PC-9 (cell line): ENCODE results near the gene DPYD.

ENCODE experiments used
- EZH2 ChIP-seq: fragments of 200-600 bp; sonication (generic); IDR thresholded peaks from 2 replicates; pipeline ENCODE4 v1.8.0; 2017; ENCODE audit warnings: antibody characterized with exemption, low read depth
- TF ChIP-seq, protein P1 (sequence below): fragments of 200-600 bp; sonication (generic); conservative IDR thresholded peaks from 2 replicates; pipeline ENCODE4 v1.6.1; 2017; ENCODE audit warnings: mixed run types, antibody characterized with exemption, mild to moderate bottlenecking, moderate library complexity

DNA sequence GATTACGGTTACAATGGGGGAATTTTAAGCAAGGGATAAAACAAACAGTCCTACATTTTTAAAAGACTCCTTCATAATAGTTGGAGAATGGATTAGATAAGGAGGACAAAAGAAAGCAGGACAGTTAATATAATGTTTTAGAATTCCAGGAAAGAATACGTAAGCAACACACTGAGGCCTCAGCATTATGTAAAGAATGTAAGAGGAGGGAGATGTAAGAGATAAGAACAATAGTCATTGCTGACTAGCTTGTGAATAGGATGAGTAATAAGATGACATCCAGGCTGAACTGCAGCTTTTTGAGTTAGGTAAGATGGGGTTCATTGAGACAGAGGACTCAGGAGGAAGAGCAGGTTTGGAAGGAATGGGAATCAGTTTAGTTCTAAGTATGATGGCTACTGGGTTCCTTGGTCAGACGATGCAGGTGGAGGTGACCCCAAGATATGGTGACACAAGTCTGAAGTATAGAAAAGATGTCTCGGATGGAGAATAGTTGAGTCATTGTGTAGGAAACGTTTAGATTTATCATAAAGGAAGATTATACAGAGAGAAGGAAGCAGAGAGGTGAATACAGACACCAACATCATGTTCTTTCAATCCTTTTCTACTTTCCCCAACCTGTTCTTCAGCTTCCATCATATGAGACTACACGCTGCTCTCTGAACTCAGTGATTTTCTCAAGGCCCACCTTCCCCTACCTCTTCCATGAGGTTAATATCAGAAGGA is 826.4 kb downstream of the DPYD start:
- TF ChIP-seq, protein P1, sequence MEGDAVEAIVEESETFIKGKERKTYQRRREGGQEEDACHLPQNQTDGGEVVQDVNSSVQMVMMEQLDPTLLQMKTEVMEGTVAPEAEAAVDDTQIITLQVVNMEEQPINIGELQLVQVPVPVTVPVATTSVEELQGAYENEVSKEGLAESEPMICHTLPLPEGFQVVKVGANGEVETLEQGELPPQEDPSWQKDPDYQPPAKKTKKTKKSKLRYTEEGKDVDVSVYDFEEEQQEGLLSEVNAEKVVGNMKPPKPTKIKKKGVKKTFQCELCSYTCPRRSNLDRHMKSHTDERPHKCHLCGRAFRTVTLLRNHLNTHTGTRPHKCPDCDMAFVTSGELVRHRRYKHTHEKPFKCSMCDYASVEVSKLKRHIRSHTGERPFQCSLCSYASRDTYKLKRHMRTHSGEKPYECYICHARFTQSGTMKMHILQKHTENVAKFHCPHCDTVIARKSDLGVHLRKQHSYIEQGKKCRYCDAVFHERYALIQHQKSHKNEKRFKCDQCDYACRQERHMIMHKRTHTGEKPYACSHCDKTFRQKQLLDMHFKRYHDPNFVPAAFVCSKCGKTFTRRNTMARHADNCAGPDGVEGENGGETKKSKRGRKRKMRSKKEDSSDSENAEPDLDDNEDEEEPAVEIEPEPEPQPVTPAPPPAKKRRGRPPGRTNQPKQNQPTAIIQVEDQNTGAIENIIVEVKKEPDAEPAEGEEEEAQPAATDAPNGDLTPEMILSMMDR = no peak
- TF ChIP-seq EZH2 = no peak
